Measurements from ENCODE around the gene MYMK. TPM values are rescaled to one million over a fixed set of nuclear protein-coding genes. Genes with fewer than 3 reads are reported as not detected.

The MYMK gene
- total RNA-seq, 1 donor from 2014 or later: not detected

- DNase-seq: no peak
These were observed 56.4 kb downstream of the MYMK start for GRCh38 chr9:133468374-133468773.

- no peak for DNase-seq
These were observed 57.7 kb downstream of the MYMK start for GRCh38 chr9:133467101-133467500.

- no peak for DNase-seq
These were observed 58.8 kb downstream of the MYMK start for GRCh38 chr9:133465984-133466383.

GRCh38 chr9:133464638-133465037 is 60.1 kb downstream of the MYMK start:
- no peak for DNase-seq

Other genes starting within 250 kb of the MYMK start
- under 0.01 TPM for gene ABO, start 249.8 kb downstream of the MYMK start, total RNA-seq
- gene SURF6, start 188.8 kb downstream of the MYMK start, total RNA-seq: 14.7 TPM
- 17.9 TPM for gene MED22, start 176.8 kb downstream of the MYMK start, total RNA-seq
- gene RPL7A, start 176.7 kb downstream of the MYMK start, total RNA-seq: 1,058 TPM
- gene SURF1, start 168.5 kb downstream of the MYMK start, total RNA-seq: 11.1 TPM
- gene SURF2, start 168.4 kb downstream of the MYMK start, total RNA-seq: 9.7 TPM
- gene SURF4, start 148.9 kb downstream of the MYMK start, total RNA-seq: 88.6 TPM
- gene STKLD1, start 148.6 kb downstream of the MYMK start, total RNA-seq: 1.6 TPM
- gene REXO4, start 106.9 kb downstream of the MYMK start, total RNA-seq: 15.1 TPM
- 2.2 TPM for gene ADAMTS13, start 102.6 kb downstream of the MYMK start, total RNA-seq
- 19.0 TPM for gene CACFD1, start 65.0 kb downstream of the MYMK start, total RNA-seq
- gene SLC2A6, start 45.9 kb downstream of the MYMK start, total RNA-seq: 17.2 TPM
- 3.3 TPM for gene ADAMTSL2, start 9.7 kb upstream of the MYMK start, total RNA-seq
- 16.5 TPM for gene FAM163B, start 84.4 kb upstream of the MYMK start, total RNA-seq
- not detected for gene DBH, start 111.4 kb upstream of the MYMK start, total RNA-seq
- 2.5 TPM for gene SARDH, start 213.4 kb upstream of the MYMK start, total RNA-seq

All from occipital lobe (tissue), 2 donors.